ENCODE data around the gene CAMKK1. TPM values are rescaled to one million over a fixed set of nuclear protein-coding genes. Genes with fewer than 3 reads are reported as not detected.

CAMKK1 gene
- total and polyA plus RNA-seq, 2 of the 4 experiments (the other 2 are of a cell fraction) = 4.1 to 8.2 TPM

DNA sequence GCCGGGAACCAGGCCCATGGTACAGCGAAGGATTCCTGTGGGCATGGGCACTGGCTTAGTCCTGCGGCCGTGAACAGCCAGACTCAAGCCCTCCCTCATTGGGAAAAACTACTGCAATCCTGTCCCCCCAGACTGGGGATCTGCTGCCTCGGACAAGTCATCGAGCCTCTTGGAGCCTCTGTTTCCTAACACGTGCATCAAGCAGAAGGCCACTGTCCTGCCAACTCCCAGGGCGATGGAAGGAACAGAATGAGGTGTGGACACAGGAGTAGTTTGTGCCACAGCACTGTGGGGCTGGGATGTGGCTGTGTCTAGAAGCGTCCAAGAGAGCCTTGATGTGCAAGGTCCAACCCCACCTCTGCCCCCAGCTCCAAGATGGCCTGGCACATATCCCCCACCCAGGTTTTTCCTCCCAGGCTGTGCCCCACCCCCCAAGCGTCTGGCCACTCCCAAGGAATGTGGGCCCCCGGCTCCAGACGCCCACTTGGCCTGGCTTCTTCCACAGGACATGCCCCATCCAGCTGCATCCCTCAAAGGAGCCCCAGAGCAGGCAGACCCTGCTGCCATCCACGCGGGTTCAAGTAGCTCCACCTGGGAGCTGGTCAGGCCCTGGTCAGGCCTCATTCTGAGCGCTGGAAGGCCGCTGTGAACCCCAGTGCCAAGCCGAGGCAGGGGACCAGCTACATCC lies 3.4 kb downstream of the CAMKK1 start (continued):
- TF ChIP-seq, protein P1, sequence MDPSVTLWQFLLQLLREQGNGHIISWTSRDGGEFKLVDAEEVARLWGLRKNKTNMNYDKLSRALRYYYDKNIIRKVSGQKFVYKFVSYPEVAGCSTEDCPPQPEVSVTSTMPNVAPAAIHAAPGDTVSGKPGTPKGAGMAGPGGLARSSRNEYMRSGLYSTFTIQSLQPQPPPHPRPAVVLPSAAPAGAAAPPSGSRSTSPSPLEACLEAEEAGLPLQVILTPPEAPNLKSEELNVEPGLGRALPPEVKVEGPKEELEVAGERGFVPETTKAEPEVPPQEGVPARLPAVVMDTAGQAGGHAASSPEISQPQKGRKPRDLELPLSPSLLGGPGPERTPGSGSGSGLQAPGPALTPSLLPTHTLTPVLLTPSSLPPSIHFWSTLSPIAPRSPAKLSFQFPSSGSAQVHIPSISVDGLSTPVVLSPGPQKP (IDR thresholded peaks at IDR 0.05; ENCODE audit: borderline replicate concordance, low read depth, low read length) = no peak
- TF ChIP-seq RAD21 (IDR thresholded peaks at IDR 0.05; ENCODE audit: low read length) = no peak
- no peak for TF ChIP-seq RFX5 (IDR thresholded peaks at IDR 0.05; ENCODE audit: low read depth, low read length)
- no peak for TF ChIP-seq CEBPB (IDR thresholded peaks at IDR 0.05; ENCODE audit: low read depth, low read length)
- no peak for TF ChIP-seq MAZ (IDR thresholded peaks at IDR 0.05; ENCODE audit: borderline replicate concordance, low read depth, low read length)
- no peak for TF ChIP-seq NFE2L2 (IDR thresholded peaks at IDR 0.05; ENCODE audit: low read depth, low read length)
- no peak for TF ChIP-seq CHD1 (IDR thresholded peaks at IDR 0.05; ENCODE audit: low read depth, low read length)
- no peak for TF ChIP-seq BHLHE40 (IDR thresholded peaks at IDR 0.05; ENCODE audit: low read depth, low read length)
